Uterus (tissue), 2 donors: ENCODE measurements around the gene NUP58.

Experiments used
- POLR2A ChIP-seq, 2 donors: fragments of 450-650 bp; IDR thresholded peaks; one replicate each; pipeline ENCODE4 v1.6.1; 2016; ENCODE audit warnings: antibody characterized with exemption in 2 of 2, mild to moderate bottlenecking in 1 of 2, moderate library complexity in 1 of 2
- TF ChIP-seq, protein P1 (sequence below), 4 experiments: fragments of 200-600 bp in 2 of 4; fragments of 450-650 bp in 2 of 4; sonication (generic) in 2 of 4; IDR thresholded peaks; one replicate each; pipeline ENCODE4 v1.5.1; 2016 to 2019; ENCODE audit warnings: antibody characterized with exemption in 4 of 4, mild to moderate bottlenecking in 2 of 4, moderate library complexity in 1 of 4

- TF ChIP-seq, protein P1, sequence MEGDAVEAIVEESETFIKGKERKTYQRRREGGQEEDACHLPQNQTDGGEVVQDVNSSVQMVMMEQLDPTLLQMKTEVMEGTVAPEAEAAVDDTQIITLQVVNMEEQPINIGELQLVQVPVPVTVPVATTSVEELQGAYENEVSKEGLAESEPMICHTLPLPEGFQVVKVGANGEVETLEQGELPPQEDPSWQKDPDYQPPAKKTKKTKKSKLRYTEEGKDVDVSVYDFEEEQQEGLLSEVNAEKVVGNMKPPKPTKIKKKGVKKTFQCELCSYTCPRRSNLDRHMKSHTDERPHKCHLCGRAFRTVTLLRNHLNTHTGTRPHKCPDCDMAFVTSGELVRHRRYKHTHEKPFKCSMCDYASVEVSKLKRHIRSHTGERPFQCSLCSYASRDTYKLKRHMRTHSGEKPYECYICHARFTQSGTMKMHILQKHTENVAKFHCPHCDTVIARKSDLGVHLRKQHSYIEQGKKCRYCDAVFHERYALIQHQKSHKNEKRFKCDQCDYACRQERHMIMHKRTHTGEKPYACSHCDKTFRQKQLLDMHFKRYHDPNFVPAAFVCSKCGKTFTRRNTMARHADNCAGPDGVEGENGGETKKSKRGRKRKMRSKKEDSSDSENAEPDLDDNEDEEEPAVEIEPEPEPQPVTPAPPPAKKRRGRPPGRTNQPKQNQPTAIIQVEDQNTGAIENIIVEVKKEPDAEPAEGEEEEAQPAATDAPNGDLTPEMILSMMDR (IDR thresholded peaks at IDR 0.05): no peak
- TF ChIP-seq POLR2A (IDR thresholded peaks at IDR 0.05): no peak
Measured at GRCh38 chr13:25353344-25353743, 51.9 kb downstream of the NUP58 start.
